AG08395 (cell line): Measurements from ENCODE around the gene ZBED2.
A peak's percentile ranks its signal among the peaks of the same experiment; 100 is the strongest.
"Not testable (repeated sequence)": the region's sequence is repeated elsewhere in the genome, so short reads cannot be mapped to it uniquely, and the experiment has no call there.

ENCODE experiments used
- DNase-seq: peaks from one replicate; pipeline ENCODE4 v3.0.0; 2012; ENCODE audit warnings: mixed read lengths, low spot score

Gene ZBED2, protein sequence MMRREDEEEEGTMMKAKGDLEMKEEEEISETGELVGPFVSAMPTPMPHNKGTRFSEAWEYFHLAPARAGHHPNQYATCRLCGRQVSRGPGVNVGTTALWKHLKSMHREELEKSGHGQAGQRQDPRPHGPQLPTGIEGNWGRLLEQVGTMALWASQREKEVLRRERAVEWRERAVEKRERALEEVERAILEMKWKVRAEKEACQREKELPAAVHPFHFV

DNA sequence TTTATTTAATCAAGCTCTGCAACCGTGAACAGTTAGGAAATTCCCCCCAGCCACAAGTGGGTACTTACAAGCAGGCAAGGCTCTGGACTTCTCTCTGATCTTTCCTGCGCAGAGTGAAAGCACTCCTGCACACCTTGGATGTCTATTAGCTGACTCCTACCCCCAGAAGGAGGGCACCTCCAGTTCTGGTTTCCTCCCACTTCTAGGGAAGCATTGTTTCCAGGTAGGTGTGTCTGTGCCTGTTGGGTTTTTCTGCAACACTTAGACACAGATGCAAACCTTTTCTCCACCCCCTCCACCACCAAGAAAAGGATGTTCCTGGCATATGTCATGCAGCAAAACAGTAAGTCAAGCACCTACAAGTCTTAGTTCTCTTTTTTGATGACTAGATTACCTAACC, at the start of gene ZBED2:
Gene ZBED2 (minus strand): TSS at position 115 of the 400 bp plus-strand sequence. CDS start 1,145 bp downstream, outside the sequence.
- DNase-seq = no peak

DNA sequence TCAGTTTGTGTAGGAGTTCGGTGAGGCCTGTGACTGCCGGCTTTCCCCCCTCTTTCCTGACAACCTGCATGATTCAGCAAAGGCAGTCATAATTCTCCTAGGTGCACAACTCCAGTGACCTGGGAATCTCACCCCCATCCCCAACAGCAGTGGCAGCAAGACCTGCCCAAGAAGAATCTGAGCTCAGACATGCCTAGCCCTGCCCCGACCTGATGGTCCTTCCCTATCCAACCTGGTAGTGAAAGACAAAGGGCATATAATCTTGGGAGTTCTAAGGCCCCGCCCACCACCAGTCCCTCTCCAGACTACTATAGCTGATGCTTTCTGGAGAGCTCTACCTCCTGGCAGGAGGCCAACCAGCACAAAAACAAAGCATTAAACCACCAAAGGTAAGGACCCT, 44.2 kb upstream of the ZBED2 start:
- DNase-seq = no peak

DNA sequence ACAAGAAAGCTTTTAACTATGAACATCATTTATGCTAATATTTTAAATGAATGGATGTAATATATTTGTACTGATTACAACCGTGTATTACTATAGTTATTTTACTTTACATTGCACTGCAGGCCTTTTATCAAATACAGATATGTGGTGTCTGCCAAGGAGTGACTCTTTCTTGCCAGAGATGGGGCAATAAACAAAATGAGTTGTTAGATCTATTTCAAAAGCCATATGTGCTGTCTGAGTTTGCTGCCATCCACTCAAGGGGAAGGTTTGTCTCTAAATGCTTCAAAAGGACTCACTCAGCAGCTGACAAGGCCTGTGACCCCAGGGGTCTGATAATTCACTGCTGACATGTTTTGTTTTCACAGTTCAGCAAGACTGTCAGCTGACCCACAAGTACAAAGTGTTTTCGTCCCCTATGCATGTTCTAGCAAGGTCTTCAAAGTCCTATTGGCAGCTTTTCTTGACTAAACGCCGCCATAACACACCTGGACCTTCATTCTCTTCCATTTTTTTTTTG, 41.3 kb upstream of the ZBED2 start:
- DNase-seq = no peak

DNA sequence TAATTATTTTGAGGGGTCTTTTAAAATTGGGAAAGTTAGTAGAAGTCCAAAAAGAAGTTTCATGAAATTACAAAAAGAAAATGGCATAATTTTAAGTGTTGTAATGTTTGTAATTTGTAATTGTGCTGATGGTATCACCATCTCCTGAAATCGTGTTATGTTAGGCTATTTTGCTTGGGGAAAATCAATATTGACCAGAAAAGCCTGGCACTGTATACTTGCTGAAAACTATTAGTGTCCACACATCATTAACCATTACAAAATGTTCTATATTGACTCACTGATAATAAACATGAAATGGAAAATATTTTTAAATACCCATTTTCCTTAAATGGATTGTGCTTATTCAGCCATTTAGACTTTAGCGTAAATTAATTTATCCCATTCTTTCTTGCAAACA, 40.3 kb upstream of the ZBED2 start:
- no peak for DNase-seq

- DNase-seq = not testable (repeated sequence)
Measured at GRCh38 chr3:111630638-111631037, 35.5 kb upstream of the ZBED2 start.

DNA sequence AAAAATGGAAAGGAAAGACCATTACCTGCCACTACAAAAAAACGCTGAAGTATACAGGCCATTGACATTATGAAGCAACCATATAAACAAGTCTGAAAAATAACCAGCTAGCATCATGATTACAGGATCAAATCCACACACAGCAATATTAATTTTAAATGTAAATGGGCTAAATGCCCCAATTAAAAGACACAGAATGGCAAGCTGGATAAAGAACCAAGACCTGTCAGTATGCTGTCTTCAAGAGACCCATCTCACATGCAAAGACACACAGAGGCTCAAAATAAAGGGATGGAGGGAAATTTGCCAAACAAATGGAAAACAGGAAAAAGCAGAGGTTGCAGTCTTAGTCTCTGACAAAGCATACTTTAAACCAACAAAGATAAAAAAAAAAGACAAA, 33.9 kb upstream of the ZBED2 start:
- not testable (repeated sequence) for DNase-seq

DNA sequence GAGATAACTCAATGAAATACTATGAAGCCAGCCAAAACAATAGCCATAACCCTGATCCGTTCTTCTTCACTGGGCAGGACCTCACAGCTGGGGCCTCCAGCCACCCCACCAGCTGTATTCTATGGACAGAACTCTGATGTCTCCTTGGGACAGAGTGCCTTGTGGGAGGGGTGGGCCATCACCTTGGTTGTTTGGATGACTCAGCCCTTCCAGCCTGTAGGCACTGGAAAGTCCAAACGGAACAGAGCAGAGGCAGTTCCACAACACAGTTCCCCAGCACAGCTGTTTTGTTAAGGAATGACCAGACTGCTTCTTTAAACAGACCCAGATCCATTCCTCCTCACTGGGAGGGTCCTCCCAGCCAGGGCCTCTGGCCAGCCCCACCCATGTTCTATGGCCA, 31.9 kb upstream of the ZBED2 start:
- no peak for DNase-seq

DNA sequence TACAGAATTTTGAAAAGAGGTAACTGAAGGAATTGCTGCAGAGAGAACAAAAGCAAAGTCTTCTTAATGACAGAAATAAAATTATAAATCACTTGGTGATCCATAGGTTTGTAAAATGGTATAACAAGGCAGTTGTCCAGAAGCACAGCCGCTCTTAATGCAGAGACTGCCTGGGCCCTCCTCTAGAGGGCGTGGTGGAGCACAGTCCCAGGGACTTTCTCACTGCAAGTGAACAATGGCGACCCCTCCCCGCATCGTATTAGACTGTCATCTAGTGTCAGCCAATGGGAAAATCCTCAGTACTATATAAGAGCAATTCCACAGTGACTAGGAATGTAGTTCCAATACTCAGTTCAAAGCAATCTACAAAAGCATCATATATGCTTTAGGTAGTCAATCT, 26.4 kb upstream of the ZBED2 start:
- DNase-seq = no peak

GRCh38 chr3:111619833-111620232, 24.7 kb upstream of the ZBED2 start:
- no peak for DNase-seq

DNA sequence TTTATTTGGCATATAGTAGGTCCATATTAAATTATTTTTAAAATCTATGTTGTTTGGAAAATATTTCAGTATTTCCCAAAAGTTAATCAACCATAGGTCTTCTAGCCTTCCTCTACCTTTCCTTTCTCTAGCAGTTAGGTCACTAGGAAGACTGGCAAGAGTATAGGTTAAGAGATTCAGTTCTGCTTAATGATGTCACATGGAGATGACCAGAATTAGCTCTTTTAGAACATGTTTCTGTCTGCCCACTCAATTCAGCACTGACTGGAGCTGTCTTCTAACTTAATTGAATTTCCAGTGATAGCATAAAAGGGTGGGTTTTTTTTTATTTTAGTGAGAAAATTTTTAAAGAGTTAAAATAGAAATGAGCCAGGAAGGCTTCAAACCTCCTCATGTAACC, 23.8 kb upstream of the ZBED2 start:
- no peak for DNase-seq

DNA sequence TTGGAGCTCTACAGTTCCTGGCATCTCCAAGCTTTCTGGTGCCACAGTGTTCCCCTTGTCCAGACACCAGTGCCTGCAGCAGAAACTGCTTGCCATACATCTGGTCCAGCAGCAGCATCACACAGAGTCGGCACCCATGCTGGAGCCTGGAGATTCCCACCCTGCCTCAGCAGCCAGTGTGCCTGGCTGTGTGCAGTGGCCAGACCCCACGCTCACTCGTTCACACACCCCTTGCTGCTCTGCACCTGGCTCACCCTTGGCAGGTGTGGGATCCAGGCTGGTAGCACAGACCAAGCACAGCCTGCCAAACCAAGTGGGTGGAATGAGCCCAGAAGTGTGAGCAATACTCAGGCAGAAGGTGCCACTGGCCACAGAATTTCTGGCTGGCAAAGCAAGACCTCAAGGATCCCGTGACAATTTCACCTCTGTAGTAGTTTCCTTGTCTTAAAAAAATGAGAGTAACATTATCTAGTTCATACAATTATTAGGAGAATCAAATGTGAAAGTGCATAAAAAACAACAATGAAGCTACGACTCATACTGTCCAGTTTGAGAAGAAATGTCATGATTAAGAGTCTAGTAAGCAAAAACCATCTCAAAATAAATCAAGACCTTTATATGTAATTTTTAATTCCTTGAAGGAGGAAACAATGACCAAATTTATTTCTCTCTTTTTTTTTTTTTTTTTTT, 22.9 kb upstream of the ZBED2 start:
- DNase-seq = no peak

- DNase-seq = no peak
Measured at GRCh38 chr3:111617406-111617805, 22.3 kb upstream of the ZBED2 start.

DNA sequence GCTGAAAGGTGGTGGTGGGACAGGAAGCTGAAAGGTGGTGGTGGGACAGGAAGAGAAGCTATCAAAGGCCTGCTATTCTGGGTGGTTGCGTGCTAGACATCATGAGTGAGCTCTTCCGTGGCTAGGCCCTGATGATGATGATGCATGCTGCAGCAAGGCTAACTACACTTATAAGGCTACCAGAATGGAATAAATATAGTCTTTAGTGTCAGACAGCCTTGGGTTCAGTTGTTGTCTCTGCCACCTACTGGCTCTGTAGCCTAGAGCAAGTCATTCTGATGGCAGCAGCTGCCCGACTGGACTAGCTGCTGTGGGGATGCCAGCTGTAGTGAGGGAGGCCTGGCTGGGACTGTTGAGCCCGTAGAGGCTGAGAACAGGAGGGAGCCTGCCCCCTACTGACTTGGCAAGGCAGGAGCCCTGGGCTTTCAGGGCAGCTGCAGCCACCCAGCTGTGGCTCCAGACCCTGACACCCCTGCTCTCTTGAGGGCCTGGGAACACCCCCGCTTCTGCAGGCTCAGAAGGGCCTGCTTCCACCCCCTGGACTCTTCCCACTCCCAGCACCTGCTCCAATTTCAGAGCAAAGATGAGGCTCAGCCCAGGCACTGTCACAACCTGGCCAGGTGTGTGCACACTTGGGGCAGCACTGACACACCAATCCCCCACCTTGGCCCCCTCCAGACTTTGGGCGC, 21.4 kb upstream of the ZBED2 start:
- DNase-seq = peak; percentile 11

DNA sequence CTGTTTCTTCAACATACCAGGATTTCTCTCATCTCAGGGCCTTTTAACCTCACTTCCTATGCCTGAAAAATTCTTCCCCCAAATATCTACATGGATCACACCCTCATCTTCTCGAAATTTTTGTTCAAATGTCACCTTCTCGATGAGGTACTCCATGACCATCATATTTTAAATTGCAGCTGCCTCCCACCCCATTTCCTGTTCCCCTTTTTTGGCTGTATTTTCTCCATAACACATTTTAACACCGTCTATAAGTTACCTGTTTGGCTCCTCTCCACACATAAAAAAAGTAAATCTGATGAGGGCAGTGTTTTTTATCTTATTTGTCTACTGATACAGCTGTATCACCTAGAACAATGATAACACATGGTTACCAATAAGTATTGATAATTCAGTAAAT, 20.7 kb upstream of the ZBED2 start:
- no peak for DNase-seq

DNA sequence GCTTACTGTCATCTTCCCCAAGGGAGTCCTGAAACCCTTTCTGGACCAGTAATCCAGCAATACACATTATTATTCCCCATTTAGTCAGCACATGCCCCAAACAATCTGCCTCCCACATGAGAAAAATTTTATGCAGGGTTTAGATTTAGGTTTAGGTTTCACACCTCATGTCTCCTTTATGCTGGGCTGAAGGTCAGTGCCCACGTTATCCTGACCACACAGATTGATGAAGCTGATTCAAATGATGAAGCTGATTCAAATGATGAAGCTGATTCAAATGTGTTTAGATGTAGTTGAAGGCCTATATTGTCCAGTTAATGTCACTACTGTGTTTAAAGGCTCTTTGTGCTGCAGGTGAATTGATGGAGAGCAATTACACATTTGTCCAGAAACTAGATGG, 18.1 kb upstream of the ZBED2 start:
- no peak for DNase-seq

- DNase-seq = no peak
Measured at GRCh38 chr3:111610612-111611054, 15.5 kb upstream of the ZBED2 start.

DNA sequence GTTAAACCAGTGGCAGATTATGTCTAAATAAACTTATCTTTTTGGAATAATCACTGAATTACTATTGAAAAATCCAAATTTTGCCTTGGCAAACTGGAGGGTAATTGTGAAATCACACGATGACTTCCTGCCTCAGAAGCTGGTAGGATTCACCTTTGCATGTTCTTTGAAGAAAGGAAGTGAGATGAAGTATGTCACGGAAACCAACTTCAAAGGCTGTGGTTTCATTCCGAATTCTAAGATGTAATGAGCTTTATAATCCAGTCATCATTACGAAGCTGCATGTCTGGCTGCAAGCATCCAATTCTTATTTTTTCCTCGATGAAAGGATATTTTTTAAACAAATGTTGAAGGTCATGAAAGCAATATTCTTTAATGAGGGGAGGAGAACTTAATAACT, 15.0 kb upstream of the ZBED2 start:
- DNase-seq = no peak

DNA sequence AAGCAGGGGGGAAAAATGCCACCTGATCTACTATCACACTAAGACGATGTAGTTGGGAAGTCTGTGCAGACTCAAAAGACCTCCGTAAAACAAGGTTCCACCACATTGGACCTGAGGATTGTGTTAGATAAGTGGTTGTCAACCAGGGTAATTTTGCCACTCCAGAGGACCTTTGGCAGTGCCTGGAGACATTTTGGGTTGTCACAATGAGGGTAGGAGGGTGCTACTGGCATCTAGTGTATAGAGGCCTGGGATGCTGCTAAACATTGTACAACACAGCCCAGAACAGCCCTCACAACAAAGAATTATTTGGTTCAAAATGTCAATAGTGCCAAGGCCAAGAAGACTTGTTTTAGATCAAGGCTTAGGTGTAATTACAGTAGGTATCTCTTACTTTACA, 14.6 kb upstream of the ZBED2 start:
- DNase-seq = no peak

DNA sequence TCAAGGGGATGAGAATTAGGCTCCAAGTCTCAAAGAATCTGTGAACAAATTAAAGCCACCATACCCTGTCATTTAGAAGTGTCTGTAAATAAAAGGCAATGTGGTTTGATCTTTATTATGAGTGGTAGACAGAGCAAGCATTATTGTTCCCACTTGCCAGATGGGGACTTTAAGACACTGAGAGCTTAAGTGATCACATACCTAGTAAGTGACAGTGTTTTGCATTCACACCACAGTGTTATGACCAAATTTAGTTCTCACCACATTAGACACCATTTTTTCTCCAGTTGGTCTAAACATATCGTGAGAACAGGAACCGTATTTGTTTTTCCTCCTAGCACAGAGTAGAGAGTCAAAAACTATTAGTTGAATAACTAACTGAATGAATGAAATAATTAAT, 13.2 kb upstream of the ZBED2 start:
- no peak for DNase-seq

- no peak for DNase-seq
Measured at GRCh38 chr3:111607240-111607920, 12.2 kb upstream of the ZBED2 start.

GRCh38 chr3:111605493-111605892, 10.3 kb upstream of the ZBED2 start:
- no peak for DNase-seq

DNA sequence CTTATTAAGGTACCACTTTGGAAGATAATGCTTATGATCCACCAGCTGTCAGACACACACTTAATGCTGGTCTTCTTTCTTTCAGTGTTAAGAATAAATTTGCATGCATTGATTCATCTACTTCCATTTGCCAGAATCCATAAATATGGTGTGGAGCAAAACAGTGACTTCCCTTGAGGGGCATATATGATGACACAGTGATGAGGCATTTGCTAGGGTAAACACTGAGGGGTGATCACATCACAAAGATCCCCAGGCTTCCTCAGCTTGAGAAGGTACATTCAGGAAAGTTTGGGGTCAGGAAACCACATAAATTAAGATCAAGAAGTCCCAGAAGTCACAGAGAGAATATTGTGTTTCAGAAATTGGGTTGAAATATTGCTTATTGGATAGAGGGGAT, 9.9 kb upstream of the ZBED2 start:
- no peak for DNase-seq

GRCh38 chr3:111604119-111604518, 9.0 kb upstream of the ZBED2 start:
- no peak for DNase-seq
